Mesenteric fat pad (tissue), 1 donor: ENCODE measurements around the gene DCDC2C. TPM values are rescaled to one million over a fixed set of nuclear protein-coding genes. Genes with fewer than 3 reads are reported as not detected.

Experiments used
- DNase-seq: peaks from one replicate; pipeline ENCODE4 v3.0.0-alpha.2; 2020; ENCODE audit warnings: low spot score
- total RNA-seq: library from RNA; stranded (reverse); fragmentation: NEBNext Ultra II Directional; extraction: Animal tissue kit (Norgen Biotek cat#: 25700); gene quantifications from one replicate; pipeline ENCODE4 v1.2.1, GENCODE V29; 2021
- donor health status: DM: yes; HTN: yes; CAD: no.

The DCDC2C gene
- total RNA-seq, 1 donor from 2014 or later, result not detected

DNA sequence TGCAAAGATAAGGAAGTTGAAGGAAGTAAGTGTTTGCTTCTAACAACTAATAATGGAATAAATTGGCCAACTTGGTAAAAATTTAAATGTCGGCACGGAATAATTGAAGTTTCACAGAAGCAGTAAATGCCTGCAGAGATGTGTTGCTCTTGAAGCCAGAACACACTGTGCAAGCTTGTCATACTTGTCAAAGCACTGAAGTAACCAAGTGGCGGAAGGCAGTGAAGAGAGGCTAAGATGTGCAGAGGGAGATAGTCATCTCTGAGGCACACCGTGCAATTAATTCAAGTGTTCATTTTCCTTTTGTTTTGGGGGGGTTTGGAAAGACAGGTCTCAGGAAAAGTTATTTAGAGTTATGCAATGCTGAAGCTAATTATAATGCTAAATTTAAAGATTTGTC is 5.2 kb downstream of the DCDC2C start:
- DNase-seq, result no peak

- peak; percentile 81 for DNase-seq
These were observed 5.8 kb downstream of the DCDC2C start for GRCh38 chr2:3709225-3709624.

DNA sequence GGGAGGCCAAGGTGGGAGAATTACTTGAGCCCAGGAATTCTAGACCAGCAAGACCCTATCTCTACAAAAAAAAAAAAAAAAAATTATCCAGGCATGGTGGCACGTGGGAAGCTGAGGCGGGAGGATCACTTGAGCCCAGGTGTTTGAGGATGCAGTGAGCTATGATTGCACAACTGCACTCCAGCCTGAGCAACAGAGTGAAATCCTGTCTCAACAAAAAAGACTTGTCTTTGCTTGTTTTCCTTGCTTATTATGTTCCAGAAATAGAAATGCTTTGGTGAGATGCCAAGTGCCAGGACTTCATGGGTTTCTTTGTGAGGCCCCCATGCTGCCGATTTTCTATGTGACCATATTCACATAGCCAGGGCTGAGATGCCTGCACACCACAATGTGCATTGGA is 9.0 kb downstream of the DCDC2C start:
- no peak for DNase-seq

GRCh38 chr2:3712831-3713503 is 9.6 kb downstream of the DCDC2C start:
- DNase-seq, result no peak

DNA sequence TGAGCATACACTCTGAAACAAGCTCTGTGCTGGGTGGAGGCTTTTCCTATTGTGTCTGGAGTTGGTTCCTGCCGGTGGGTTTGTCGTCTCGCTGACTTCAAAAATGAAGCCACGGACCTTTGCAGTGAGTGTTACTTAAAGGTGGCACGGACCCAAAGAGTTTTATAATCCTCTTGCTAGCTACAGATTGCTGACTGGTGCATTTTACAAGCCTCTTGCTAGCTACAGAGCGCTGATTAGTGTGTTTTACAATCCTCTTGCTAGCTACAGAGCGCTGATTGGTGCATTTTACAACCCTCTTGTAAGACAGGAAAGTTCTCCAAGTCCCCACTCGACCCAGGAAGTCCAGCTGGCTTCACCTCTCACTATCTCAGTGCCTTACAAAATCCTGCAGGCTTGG is 15.3 kb downstream of the DCDC2C start:
- no peak for DNase-seq

DNA sequence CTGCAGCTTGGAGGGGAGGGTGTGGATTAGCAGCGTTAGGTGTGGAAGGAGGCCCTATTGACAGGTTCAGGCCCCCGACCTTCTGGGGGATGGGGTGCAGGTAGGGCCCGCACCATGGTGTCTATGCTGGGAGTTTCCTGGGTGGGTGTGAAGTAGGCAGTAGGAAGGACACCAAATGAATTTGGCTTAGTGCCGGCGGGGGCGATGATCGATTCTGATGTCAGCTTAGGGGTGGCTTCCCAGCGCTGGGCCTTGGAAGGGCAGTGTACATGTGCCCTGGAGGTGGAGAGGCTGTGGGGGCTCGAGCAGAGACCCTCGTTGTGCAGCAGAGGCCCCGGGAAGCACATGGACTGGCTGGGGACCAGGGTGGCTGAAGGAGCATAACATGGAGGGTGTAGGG is 21.6 kb downstream of the DCDC2C start:
- peak; percentile 51 for DNase-seq

DNA sequence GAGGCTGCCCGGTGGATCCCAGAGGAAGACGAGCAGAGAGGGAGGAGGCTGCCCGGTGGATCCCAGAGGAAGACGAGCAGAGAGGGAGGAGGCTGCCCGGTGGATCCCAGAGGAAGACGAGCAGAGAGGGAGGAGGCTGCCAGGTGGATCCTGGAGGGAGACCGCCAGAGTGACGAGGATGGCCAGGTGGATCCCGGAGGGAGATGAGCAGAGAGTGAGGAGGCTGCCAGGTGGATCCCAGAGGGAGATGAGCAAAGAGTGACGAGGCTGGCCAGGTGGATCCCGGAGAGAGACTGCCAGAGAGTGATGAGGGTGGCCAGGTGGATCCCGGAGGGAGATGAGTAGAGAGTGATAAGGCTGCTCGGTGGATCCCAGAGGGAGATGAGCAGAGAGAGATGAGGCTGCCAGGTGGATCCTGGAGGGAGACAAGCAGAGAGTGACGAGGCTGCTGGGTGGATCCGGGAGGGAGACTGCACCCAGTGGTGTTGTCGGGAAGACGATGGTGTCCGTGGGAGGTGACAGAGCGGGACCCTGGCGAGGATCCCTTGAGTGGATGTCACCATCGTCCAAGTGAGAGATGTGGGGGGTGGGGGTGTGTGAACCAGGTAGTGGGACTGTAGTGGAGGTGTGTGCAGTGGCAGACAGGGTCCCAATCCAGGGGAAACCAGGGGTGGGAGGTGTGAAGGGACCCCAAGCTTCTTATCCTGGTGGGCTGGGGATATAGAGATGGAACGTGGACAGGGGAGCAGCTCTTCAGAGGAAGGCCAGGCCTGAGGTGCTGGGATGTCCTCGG is 22.3 kb downstream of the DCDC2C start:
- DNase-seq, result peak; percentile 64

DNA sequence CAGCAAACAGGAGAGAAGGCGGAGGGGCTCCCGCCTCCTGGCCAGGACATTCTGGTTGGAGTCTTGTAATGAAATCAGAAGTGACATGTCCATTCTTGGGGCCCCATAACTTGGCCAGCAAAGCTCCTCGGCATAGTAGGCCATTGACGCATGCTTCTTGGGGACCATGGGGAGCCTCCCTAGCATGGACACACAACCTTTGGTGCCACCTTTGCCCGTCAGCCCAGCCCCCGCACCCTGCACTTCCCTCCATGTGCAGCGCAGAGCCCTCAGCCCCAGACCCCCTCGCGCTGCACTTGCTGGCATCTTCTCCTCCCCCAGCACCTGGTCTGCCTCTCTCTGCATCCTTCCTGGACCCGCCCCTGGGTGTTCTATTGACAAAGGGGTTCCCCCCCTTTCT is 23.1 kb downstream of the DCDC2C start:
- DNase-seq, result peak; percentile 74

DNA sequence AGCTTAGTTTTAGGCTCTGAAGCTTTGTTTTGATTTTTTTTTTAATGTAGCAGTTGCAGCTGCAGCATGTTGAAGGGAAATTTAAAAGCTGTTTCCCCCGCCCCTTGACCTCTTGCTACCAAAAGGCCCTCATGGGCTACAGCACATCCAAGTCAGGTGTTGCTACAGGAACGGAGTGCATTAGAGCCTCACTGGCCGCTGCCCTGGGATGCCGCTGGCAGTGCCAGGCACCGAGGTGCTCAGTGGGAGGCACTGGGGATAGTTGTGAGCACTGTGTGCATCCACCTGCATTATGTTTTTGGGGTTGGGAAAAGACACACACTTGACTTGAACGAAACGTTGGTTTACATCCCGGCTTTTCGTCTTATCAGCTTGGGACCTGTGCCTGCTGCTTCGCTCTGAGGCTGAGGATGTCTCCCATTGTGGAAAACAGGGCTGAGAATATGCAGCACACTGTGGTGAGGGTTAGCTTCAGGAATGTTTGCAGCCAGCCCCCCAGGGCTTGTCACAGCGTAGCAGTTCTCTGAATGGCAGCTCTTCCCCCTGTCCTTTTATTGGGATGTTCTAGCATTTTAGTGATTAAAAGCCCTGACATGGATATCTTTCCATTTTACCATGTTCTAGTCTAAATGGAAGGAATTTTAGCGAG is 24.1 kb downstream of the DCDC2C start:
- peak; percentile 57 for DNase-seq

DNA sequence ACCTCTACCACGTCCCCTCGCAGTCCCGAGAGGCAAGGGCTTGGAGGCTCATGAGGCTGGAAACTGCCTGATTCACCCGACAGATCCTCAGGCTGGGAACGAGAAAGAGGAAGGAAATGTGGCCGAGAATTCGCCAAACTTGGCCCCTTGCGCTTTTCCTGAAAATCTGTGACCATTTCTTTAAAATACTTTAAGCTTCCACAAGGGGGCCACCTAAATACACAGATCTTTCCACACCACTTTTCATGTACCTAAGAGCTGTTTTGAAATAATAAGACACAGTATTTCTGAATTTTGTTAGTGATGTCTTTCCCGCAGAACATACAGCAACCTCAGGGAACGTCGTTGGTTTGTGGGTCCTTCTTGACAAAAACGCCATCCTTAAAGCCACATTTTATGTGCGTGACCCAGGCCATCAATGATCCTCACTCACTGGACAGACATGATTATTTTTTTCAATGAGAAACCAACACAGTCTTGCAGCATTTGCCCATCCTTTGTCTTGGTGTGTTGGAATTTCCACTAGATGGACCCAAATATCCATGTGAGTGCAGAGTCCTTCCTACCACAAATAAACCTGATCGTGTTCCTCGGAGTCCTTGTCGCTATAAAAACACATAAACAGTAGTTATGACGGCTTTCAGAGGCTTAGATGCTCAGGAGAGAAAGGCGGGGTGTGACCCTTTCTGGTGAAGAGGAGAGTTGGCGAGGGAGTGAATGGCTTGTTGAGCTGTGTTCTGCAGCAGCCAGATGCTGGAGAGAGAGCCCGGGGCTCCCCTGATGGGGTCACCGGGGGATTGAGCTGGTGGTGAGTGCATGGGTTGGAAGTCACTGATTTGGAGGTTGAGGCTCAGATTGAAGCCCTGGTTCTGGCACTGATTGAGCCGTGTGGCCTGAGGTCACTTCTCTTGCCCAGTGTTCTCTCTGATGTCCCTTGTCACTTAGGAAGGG is 25.0 kb downstream of the DCDC2C start:
- peak; percentile 72 for DNase-seq

GRCh38 chr2:3729055-3729448 is 25.7 kb downstream of the DCDC2C start:
- peak; percentile 53 for DNase-seq

- no peak for DNase-seq
These were observed 26.4 kb downstream of the DCDC2C start for GRCh38 chr2:3729786-3730185.

DNA sequence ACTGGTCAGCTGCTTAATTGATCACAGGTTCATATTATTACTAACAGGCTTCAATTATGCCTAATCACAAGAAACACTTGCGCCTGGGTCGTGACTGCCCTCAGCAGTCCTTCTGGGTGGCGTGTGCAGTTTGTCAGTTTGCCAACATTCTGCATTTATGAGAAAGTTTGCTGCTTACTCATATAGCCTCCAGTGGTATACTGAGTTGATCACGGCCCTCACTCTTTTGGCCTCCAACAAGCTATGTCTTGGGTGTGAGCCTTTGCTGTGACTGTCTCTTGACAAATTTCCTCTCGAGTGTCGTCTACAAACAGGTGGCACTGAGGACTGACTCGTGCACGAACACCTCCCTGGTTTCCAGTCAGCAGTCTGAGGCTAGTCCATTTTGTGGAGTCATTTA is 27.3 kb downstream of the DCDC2C start:
- peak; percentile 45 for DNase-seq

DNA sequence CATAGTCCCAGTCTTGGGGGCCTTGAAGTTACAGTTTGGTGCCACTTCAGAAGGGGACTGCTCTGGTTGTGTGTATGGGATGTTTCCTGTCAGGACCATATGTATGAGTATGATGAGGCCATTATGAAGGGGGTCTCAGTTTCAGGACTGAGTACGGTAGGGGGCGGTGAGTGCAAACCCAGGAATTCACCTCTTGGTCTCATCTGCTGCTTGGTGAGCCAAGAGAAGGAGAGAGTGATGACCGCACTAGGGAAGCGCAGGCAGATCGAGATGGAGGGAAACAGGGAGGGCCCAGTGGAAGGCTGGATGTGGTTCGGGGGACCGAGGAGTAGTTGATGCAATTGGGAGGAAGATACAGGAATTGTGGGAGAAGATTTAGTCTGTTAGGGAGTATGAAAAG is 28.5 kb downstream of the DCDC2C start:
- no peak for DNase-seq

DNA sequence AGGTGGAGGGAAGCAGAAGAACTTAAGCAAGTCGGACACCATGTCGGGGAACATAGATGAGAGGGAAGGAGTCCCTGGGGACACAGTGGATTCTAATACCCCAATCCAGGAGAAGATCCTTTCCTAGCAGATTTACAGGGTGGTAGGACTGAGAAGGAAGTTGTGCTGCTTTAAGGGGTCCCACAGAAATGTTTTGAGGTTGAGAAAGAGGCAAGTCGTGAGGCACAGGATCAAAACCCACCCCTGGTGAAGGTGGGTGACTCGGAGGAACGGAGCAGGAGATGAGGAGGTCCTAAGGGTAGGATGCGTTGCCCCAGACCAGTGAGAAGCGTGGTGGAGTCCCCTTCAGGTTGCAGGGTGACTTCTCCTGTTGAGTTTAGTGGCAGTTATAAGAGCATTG is 32.7 kb downstream of the DCDC2C start:
- DNase-seq, result no peak

DNA sequence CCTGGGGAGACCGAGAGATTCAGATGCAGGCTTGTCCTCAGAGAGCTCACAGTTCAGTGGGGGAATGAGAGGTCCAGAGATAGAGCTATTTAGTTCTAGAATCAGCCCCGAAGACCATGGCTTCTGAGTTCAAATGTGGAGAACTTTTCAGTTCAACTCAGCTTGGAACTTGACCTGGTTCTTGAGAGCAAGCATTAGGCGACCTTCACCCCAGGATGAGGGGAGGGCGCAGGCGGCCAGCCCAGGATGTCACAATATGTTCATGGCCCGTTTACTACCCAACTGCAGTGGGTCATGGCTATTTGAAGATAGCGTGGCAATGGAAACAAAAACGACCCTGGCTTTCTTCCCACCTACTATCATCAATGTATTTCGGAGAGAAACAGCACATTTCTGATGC is 33.8 kb downstream of the DCDC2C start:
- DNase-seq, result no peak

- DNase-seq, result no peak
These were observed 35.1 kb downstream of the DCDC2C start for GRCh38 chr2:3738454-3738853.

GRCh38 chr2:3739313-3739712 is 35.9 kb downstream of the DCDC2C start:
- no peak for DNase-seq

- DNase-seq, result no peak
These were observed 38.0 kb downstream of the DCDC2C start for GRCh38 chr2:3741396-3741795.

- no peak for DNase-seq
These were observed 38.7 kb downstream of the DCDC2C start for GRCh38 chr2:3741867-3742602.
